Lung (tissue), 12 donors: Measurements from ENCODE around the gene KRT26. TPM values are rescaled to one million over a fixed set of nuclear protein-coding genes. Genes with fewer than 3 reads are reported as not detected.
"Not testable (repeated sequence)": the region's sequence is repeated elsewhere in the genome, so short reads cannot be mapped to it uniquely, and the experiment has no call there.

Experiments
- ATAC-seq: fragments of 200-7000 bp; cut with Tn5 transposase; one replicate; pipeline ENCODE4 v1.9.1; 2020; ENCODE audit warnings: moderate number of reproducible peaks; ENCODE audit not compliant: insufficient read depth, low FRiP score
- DNase-seq, 3 donors: peaks; one replicate each; pipeline ENCODE4 v3.0.0-alpha.2; 2013 to 2017
- H3K27ac ChIP-seq, 2 donors: one replicate each; pipeline ENCODE4 v1.5.1; 2013; ENCODE audit warnings: mild to moderate bottlenecking in 2 of 2, moderate library complexity in 2 of 2, control low read depth in 1 of 2, inconsistent platforms in 1 of 2, low read depth in 1 of 2, low read length in 1 of 2
- H3K27me3 ChIP-seq, 3 donors: one replicate each; pipeline ENCODE4 v1.5.1; 2013; ENCODE audit warnings: low read length in 2 of 3; ENCODE audit not compliant: control insufficient read depth in 3 of 3, insufficient read depth in 3 of 3
- H3K36me3 ChIP-seq, 4 donors: one replicate each; pipeline ENCODE4 v1.5.1; 2013; ENCODE audit warnings: low read length in 4 of 4, mild to moderate bottlenecking in 1 of 4, moderate library complexity in 1 of 4; ENCODE audit not compliant: control insufficient read depth in 4 of 4, insufficient read depth in 4 of 4
- H3K4me1 ChIP-seq, 5 donors: one replicate each; pipeline ENCODE4 v1.5.1; 2013; ENCODE audit warnings: low read length in 5 of 5, mild to moderate bottlenecking in 2 of 5, moderate library complexity in 1 of 5; ENCODE audit not compliant: control insufficient read depth in 5 of 5, insufficient read depth in 5 of 5
- H3K4me3 ChIP-seq: one replicate; pipeline ENCODE4 v1.5.1; 2013; ENCODE audit warnings: mild to moderate bottlenecking, control low read depth, moderate library complexity
- H3K9ac ChIP-seq, 2 donors: one replicate each; pipeline ENCODE4 v1.5.1; 2013; ENCODE audit warnings: low read length in 2 of 2, control low read depth in 1 of 2; ENCODE audit not compliant: insufficient read depth in 1 of 2
- H3K9me3 ChIP-seq, 4 donors: one replicate each; pipeline ENCODE4 v1.5.1; 2013; ENCODE audit warnings: low read length in 3 of 4, mild to moderate bottlenecking in 1 of 4, moderate library complexity in 1 of 4; ENCODE audit not compliant: control insufficient read depth in 4 of 4, insufficient read depth in 3 of 4
- CTCF ChIP-seq: IDR thresholded peaks from 2 replicates; pipeline ENCODE4 v1.5.1; 2012; ENCODE audit warnings: mild to moderate bottlenecking; ENCODE audit errors: control extremely low read depth, extremely low read depth
- WGBS, 2 donors: extraction: QIAGEN DNeasy Blood & Tissue Kit; methylation state at CpG; one replicate each; pipeline ENCODE4 v1.1.7; 2013; 5-methylcytosine and 5-hydroxymethylcytosine counted together
- polyA plus RNA-seq, 2 donors: library from polyadenylated mRNA; stranded (reverse); fragments of 200-250 nt; gene quantifications; one replicate each; pipeline ENCODE4 v1.2.1, GENCODE V29; 2013
- total RNA-seq, 2 donors: library from RNA; depleted of rRNA in 1 of 2; stranded (reverse); fragments of >200 nt in 1 of 2; gene quantifications; one replicate each; pipeline ENCODE4 v1.2.1, GENCODE V29; 2014 to 2021
- donor health status: control.
- donor health status: control.
- donor health status: Bipolar disorder and iron deficiency.
- donor health status: healthy.
- donor health status: DM: yes; HTN: yes; CAD: no.

KRT26 gene
- total and polyA plus RNA-seq, 4 donors: not detected

DNA sequence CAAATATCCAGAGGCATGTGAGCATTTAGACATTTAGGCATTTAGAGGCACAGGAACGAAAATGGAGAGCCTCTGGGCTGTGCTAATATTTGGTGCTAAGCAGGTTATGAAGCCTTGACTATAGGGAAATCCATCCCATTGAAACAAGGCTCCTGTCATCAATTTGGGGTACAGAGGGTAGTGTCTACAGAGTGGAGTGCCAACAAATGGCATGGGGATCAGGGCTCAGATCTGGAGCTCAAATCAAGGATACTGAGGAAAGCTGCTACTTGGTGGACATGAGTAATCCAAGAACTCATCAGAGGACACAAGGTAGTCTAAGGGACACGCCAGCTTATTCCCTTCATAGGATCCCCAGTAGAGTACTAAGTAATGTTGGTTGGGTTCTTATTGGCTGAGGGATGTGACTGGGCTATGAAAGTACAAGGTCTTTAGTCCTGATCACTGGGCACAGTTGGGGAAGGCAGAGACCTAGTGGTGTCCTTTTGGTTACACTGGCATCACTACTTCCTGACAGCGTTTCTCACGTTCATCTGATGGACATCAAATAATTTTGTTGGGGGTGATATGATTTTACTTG lies 45.2 kb upstream of the KRT26 start:
- ATAC-seq (no peak), DNase-seq (no peak)
- Histone ChIP-seq H3K27ac (no peak overlapping the region), H3K4me1 (peaks cover 0 to 6% (median 2%) of the 10 kb centered on the region in 5 donors), H3K27me3 (peaks cover 0 to 9% (median 2%) of the 10 kb centered on the region in 3 donors), H3K9ac (no peak overlapping the region), H3K36me3 (peaks cover 0 to 7% (median 6%) of the 10 kb centered on the region in 4 donors), H3K9me3 (peaks cover 0 to 2% (median under 1%) of the 10 kb centered on the region in 4 donors), H3K4me3 (no peak overlapping the region)
- 95 to 96% methylated on average over 4 of the region's 4 CpGs for WGBS, 2 donors
- TF ChIP-seq CTCF: no peak

DNA sequence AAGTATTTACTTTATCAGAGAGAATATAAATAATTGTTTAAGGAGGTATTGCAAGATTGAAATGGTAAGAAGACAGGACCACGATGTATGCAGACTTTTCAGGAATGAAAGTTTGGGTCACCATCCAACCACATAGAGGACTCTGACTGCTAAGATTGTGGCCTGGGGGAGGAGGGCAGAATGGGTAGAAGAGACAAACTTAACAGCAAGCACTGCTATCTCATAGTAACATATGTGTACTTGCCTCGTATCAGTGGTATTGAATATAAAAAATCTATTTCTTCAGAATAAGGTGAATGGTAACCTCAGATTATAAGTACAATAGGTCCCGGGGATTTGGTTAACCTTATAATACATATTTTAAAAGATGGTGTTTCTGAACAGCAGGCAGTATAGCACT lies 44.6 kb upstream of the KRT26 start:
- H3K27me3 ChIP-seq: peaks cover 0 to 14% (median 6%) of the 10 kb centered on the region in 3 donors
- H3K4me1 ChIP-seq: peaks cover 0 to 6% (median 0%) of the 10 kb centered on the region in 5 donors
- no peak overlapping the region for H3K27ac ChIP-seq
- H3K4me3 ChIP-seq: no peak overlapping the region
- no peak overlapping the region for H3K9ac ChIP-seq
- DNase-seq (no peak), ATAC-seq (no peak)
- H3K36me3 ChIP-seq: peaks cover 0 to 7% (median 6%) of the 10 kb centered on the region in 4 donors
- TF ChIP-seq CTCF: no peak
- 91 to 96% methylated on average over 3 of the region's 3 CpGs for WGBS, 2 donors
- peaks cover 0 to 2% (median under 1%) of the 10 kb centered on the region in 4 donors for H3K9me3 ChIP-seq

DNA sequence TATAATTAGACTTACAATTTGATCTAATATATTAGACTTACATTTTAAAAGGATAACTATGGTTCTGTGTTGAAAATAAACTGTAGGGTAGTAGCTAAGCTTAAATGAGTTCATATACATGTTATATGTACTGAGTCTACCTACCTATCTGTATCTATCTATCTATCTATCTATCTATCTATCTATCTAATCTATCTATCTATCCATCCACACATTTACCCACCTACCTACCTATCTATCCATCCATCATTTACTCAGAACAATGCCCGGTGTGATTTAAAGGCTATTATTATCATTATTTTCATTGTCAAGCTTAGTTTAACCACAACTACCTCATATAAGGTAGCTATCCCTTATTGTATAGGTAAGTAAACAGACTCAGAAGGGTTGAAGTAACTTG lies 43.4 kb upstream of the KRT26 start:
- TF ChIP-seq CTCF: no peak
- Histone ChIP-seq H3K27me3 (peaks cover 0 to 22% (median 16%) of the 10 kb centered on the region in 3 donors), H3K36me3 (peaks cover 0 to 7% (median 6%) of the 10 kb centered on the region in 4 donors), H3K9me3 (peaks cover 0 to 2% (median under 1%) of the 10 kb centered on the region in 4 donors), H3K27ac (no peak overlapping the region), H3K9ac (no peak overlapping the region), H3K4me1 (peaks cover 0 to 5% (median 0%) of the 10 kb centered on the region in 5 donors), H3K4me3 (no peak overlapping the region)
- WGBS, 2 donors: 89 to 92% methylated on average over 1 of the region's 1 CpG
- DNase-seq (no peak), ATAC-seq (no peak)

- H3K27me3 ChIP-seq: peaks cover 0 to 29% (median 23%) of the 10 kb centered on the region in 3 donors
- DNase-seq, H3K27ac ChIP-seq, H3K36me3 ChIP-seq, H3K4me3 ChIP-seq, H3K4me1 ChIP-seq, H3K9ac ChIP-seq, H3K9me3 ChIP-seq, ATAC-seq: not testable (repeated sequence)
- 81 to 87% methylated on average over 3 of the region's 3 CpGs for WGBS, 2 donors
Measured at GRCh38 chr17:40814657-40815056, 42.7 kb upstream of the KRT26 start.
